CD4-positive, alpha-beta T cell treated with Interleukin-10 for 1 hour (primary cell): Measurements from ENCODE around the gene DCAF6.
"Not testable (repeated sequence)": the region's sequence is repeated elsewhere in the genome, so short reads cannot be mapped to it uniquely, and the experiment has no call there.

Source experiments
- DNase-seq: peaks from one replicate; pipeline ENCODE4 v3.0.0-alpha.2; 2020

DCAF6 gene

DNA sequence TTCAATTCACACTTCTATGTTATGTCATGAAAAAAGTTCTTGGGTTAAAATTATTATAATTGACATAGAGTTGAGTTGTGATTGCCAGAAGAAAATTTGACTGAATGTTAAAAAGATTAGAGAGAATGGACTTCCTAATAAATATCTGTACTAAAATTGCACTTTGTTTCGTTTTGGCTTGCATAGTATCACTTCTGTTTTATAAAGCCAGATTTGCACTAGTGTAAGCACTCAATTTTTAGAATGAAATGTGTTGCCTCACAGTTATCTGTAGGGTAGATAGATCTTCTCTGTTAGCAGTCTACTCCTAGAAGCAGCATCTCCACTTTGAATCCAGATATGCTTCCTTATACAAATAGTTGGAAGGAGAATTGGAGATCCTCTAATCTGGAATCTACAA is 95.5 kb downstream of the DCAF6 start:
- no peak for DNase-seq

DNA sequence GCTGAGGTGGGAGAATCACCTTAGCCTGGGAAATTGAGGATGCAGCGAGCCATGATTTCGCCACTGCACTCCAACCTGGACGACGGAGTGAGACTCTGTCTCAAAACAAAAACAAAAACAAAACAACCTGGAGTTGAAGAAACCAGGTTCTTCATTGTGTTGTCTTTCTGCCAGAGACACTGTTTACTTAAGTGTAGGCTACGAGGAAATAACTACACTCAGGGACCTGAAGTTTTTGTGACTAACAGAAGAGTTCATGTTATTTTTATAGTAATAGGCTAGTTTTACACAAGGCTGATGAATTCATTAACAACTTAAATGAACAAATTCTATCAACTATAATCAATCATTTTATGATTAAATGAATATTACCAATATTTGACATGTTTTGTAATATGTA is 98.9 kb downstream of the DCAF6 start:
- DNase-seq, result no peak

DNA sequence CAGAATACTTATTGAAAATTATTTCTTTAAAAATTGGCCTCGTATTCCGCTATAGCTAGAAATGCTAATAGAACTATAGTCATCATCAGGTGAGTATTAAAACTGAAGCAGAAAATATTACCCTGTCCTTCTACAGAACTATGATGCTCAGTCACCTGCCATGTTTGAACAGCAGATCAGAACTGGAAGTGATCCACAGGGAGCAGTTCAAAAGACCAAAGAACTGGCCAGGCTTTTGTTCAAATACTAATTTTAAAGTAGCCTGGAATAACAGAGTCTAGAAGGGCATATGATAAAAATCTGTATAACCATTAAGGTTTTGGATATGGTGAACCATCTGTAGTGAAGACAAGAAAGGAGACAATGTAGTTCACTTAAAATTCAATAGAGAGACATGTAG is 105.9 kb downstream of the DCAF6 start:
- no peak for DNase-seq

DNA sequence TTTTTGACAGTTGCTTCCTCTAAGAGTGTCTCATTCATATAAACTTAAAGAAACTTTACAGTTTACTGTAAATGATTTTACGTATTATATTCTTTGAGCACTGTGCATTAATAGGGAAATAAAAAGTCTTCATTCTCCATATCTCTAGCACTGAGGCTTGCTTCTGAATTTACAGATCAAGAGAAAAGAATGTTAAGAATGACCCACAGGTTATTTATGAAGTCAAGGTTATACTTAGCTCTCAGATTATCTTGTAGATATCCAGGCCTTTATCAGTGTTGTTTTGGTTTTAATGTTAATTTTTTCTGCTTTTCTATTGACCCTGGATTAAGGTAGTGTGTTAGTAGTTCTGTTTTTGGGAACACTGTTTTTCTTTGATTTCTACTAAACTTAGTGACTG is 108.8 kb downstream of the DCAF6 start:
- DNase-seq, result no peak

DNA sequence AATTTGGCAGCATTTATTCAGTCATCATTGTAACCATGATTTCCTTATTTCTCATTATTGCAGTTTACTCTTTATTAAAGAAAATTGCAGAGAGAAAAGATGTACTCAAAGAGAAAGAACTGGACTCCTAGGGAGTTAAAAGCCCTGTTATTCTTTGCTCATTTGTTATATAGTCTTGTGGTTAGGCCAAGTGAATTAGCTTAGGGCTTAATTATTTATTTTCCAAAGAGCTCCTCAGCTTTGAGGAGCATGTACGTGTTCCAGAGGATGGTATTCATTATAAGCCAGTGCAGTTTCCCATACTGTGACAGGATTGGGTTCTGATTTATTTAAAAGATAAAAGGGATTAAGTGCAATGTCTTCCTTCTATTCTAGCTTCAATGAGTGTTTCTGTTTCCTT is 113.8 kb downstream of the DCAF6 start:
- no peak for DNase-seq

DNA sequence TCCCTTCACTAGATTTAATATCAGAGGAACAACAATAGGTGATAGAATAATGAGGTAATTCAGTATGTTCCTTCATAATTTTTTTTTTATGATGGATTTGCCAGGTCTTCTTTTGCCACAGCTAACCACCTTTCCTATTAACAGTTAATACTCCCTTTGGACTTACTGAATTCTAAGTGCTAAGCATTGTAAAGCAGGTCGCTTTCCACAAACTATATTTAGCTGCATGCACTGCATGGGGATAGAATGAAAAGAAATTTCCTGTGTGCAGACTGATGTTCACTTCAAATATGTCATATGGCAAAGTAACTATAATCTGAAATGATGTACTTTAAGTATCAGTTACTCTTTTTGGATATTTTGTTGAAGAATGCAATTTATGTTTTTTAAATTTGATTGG is 114.4 kb downstream of the DCAF6 start:
- DNase-seq, result no peak

DNA sequence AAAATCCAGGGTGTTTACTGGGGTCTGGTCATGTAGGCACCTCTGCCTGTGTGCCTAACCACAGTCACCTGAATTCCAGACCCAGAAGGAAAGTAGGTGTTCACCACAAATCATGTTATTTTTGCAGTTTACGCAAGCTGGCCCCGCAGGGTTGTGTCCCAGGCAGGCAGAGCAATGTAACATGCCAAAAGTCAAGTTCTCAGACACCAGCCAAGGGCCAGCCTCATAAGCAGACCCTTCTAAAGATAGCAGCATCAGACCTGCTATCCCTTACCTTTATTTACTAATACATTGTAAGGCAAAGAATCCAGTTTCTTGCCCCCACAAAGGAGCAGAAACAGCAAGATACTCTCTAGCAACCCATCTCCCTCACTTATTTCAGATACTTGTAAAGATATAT is 117.2 kb downstream of the DCAF6 start:
- no peak for DNase-seq

DNA sequence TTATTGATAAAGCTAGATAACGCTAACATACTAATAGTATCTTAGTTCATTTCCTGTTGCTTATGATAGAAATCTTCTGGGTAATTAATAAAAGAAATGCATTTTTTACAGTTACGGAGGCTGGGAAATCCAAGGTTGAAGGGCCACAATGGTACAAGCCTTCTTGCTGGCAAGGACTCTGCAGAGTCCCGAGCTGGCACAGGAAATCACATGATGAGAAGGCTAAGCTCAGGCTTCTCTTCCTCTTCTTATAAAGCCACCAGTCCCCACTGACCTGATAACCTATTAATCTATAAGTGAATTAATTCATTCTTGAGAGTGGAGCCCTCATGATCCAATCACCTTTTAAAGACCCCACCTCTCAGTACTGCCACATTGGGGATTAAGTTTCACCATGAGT is 117.6 kb downstream of the DCAF6 start:
- peak; percentile 1 for DNase-seq

DNA sequence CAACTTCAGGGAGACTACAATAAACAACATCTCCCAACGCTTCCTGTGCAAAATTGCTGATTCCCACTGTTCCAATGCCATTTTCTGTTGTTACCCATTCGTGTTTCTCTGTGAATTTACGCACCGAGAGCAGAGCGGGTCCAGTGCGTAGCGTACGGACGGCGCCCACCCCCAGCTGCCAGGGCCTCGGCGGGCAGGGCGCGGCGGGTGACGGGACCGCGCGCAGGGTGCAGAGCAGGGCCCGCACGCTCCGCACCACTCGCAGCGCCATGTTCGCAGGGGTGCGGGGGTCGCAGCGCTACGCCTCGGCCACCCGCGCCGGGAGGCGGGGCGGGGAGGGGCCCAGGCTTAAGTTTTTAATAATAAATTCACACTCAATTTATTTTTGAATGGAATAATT is 119.7 kb downstream of the DCAF6 start:
- not testable (repeated sequence) for DNase-seq

DNA sequence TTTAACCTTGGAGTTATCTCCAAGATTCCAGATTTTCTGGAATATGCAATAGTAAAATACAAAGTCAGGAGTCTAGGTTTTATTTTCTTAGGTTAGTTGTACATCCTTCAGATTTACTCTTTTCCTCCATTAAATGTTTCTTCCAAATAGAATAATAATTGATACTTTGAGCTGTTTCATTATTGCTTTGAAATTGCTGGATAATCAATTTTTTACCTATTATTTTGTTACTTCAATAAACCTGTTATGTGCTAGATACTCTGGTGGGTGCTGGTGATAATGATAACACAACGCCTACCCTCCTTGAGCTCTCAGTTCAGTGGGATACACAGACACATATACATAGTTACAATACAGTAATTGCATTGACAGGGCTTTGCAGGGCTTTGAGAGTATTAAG is 120.9 kb downstream of the DCAF6 start:
- DNase-seq, result no peak

DNA sequence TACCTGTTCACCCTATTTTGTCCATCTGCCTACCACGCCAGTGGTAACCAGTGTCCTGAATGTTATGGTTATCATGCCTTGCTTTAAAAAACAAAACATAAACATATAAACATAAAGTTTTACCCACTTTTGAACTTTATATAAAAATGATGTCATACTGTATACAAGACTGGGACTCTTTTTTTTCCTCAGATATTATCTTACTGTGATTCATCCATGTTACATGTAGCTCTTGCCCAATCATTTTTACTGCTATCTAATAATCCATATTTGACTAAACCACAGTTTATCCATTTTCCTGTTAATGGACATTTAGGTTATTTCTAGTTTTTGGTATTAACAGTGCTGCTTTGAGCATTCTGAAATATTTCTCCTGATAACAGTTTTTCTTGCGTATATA is 121.4 kb downstream of the DCAF6 start:
- DNase-seq, result no peak

DNA sequence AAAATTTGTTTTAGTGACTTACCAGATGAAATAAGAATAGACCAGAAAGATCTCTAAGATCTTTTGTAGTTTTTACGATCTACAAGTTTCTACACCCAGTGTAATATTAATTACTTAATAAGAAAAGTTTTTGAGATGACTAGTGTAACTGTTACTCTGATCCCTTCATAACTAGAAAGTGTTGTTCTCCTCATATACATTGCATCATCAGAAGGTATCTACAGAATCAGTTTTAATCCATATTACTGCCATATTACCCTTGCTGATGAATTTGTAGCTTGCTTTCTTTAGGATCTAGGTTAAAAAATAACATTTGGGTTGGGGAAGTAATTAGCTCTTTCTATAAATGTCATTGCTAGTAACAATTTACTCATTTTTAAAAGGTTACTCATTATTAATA is 127.7 kb downstream of the DCAF6 start:
- no peak for DNase-seq

DNA sequence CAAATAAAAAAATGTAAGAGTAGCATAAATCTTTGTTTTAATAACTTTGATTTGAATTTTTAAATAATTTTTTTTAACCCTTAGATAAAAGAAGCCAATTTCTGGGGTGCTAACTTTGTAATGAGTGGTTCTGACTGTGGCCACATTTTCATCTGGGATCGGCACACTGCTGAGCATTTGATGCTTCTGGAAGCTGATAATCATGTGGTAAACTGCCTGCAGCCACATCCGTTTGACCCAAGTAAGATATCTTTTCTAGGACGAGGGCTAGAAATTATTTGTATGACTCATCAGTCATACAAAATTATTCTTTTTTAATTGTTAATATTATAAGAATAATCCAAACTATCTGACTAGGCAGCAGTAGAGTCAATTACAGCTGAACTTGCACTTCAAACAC is 129.0 kb downstream of the DCAF6 start:
- no peak for DNase-seq

DNA sequence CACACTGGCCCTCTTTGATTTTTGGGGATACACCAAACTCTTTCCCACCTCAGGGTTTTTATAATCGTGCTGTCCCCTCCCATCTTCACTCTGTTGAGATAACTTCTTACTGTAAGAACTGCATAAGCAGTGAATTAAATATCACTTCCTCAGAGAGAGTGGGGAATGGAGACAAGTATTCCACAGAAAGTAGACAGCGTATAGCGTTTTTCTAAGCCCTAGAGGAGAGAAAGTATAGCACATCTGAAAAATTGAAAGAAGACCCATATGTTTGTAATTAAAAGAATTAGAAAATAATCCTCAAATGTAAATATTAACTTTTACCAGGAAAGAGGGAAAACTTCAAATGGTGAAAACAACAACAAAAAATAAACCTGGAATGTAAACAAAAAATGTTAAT is 132.9 kb downstream of the DCAF6 start:
- no peak for DNase-seq

DNA sequence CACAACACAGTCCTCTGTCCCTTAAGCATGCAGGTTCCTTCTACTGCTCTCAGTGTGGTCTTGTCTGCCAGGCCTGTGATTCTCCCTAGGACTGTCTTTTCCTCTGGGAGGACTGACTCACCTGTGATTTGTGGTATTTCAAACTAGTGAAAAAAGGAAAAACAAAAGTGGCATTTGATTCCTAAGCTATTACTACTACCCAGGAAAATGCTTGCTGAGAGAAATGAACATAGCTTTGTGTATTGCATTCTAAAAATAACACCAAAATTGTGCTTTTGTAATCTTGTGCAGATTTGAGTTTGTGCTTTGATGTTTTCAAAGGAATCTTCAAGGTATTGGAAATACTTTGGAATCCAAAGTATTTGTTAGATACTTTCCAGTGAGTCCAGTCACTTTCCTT is 143.3 kb downstream of the DCAF6 start:
- DNase-seq, result no peak

DNA sequence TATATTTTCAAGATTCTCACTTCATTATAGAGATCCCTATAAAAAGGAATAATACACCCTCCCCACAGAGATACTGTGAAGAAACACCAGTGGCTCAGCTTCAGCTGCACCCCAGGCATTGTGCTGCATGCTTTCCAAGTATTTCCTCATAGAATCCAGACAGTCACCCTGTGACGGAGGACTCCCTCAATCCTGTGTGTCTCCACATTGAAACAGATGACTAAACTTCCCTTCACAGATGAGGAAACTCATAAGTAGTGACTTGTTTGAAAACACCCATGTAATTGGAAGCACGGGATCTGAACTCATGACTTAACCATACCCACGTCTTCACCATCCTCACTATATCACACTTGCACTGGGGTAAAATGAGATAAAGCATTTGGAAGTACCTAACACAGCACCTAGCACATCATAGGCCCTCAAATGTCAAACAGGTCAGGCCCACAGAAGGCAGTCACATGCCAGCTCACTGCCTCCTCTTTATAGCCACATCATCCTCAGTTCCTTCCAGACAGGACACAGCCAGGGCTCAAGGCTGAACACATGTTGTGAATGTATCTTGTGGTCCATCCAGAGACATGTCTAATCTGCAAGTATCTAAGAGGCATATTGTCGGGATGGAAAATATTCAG is 145.0 kb downstream of the DCAF6 start:
- no peak for DNase-seq

DNA sequence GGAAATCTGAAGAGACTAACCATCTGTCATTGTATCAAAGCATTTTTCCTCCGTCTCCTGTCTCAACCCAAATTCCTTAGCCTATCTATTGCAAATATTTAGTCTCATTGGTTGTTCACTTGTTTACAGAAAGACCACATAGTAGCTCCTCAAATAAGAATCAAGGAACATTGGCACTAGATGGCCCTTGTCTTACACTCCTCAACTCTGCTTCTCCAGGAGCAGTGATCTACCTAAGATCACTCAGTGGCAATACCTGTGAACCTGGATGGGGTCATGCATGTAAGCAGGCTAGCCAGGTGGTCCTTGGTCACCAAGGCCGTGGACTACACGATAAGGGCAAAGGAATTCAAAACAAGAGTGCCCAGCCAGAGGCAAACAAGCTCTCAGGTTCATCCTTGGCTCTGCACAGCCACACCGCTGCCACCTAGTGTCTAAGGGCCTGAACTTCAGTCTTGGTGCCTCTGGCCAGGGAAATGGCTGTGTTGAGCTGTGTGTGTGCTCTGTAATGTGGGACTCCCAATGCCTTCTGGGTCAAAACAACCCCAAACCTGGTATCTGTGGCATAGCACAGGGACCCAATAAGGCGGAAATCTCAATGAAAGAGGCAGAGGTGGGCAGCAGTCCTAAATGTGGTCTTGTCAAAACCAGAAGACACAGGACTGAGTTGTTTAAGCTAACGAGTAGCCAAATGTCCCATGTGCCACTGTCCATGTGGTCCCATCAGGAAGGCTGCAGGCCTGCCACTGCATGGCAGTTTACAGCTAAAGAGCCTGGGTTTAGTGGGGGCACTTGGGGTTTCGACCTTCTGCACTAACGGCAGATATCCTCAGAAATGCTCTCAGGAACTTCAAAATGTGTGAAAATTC is 145.8 kb downstream of the DCAF6 start:
- DNase-seq, result peak; percentile 63

DNA sequence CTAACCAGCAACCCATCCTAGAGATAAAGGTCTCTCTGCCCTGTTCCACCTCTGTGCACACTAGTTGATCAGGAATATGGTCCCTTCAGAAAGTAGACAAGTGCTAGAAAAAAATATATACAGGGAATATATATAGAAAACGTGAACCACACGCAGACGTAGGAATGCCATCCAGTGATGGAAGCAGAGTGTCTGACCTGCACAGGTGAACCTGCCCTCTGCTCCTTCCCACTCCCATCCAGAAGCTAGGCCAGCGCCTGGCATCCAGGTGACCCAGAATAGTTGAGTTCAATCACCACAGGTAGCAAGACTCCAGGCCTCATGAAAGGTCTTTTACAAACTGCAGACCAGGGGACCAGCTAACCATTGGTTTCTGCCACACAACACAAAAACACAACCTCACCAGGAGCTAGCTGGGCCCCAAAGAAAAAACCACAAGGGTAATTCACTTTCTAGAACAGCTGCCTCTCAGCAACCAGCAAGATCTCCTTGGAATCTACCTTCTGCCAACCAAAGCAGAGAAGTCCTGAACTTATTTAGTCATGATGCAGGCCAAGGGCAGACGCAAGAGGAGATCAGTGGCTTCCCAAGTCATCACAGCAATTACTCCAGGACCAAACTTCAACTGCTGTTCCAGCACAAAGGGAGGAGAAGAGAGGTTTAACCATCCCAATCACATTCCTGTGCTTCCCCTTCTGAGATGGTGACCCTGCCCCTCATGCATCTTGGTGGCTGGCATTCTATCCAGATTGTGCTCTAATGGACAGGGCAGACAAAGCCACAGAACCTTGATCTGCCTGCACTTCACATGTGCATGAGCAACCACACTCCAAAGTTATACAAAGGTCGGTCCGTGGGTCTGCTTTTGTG is 147.2 kb downstream of the DCAF6 start:
- DNase-seq, result no peak

DNA sequence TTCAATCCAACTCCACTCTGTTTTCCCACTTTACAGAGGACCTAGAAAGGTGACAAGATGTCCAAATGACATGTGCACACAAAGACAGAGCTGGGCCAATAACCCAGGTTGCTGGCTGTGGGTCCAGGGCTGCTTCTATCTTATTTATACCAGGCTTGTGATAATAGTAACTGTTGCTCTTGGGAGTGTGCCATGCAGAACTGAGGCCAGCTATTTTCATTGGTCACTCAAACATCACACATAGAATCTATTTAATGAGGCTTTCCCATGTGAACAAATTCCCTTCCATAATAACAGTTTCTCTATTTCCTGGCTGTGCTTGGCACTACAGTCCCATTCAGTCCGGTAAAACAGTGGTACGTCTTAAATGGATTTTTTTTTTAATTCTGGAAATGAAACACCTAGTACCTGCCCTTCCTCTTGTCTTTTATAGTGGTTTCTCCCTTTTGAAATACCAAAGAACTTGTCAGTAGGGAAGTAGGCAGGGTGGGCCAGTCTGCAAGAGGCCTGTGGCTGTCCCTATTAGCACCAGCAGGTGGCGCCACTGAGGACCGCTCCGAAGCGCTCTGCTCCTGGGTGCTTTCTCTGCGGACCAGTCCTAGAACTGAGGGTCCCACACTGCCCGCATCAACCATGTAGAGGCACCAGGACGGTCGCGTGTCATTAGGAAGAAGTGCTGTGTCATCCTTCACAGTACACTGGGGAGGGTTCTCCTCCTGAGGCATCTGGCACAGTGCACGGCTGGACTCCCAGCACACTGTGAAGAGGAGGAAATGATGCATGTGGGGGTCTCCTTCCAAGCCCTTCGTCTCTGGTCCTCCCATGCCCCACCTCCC is 148.1 kb downstream of the DCAF6 start:
- DNase-seq, result peak; percentile 55

DNA sequence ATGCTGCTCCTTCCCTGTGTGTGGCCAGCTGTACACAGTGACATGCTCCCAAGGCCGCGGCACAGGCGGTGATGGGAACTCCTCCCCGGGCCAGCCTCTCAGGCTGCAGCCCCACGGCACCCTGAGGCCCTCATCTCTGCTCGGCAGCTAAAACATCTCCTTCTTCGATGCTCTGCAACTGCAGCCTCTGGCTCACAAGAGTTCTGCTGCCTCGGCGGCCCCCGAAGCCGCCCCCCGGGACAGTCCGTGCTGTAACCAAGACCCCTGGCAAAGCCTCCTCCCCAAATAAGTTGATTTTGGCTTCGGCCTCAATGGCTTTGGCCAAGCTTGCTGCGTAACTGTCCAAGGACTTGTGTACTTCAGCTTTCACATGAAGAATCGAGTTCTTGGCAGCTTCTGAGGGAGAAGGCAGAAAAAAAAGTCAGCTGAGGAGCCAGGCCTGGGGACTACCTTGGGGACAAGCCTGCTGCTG is 149.0 kb downstream of the DCAF6 start:
- DNase-seq, result no peak

DNA sequence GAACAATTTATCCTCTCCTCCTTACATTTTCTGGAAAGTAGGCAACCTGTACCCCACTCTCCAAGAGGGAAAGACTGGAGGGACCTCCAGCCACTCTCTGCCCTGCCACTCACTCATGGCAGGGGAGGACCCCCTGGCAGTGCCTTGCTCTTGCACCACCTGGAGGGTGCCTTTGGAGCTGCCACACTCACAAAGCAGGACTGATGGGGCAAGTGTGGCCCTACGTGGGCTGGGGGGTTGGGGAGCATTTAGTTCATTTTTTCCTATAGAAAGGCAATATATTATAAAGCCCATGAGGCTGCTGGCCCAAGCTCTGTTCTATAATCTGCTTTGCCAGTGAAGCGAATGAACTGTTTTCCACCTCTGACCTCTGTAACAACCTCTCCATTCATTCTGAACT is 150.0 kb downstream of the DCAF6 start:
- DNase-seq, result no peak

DNA sequence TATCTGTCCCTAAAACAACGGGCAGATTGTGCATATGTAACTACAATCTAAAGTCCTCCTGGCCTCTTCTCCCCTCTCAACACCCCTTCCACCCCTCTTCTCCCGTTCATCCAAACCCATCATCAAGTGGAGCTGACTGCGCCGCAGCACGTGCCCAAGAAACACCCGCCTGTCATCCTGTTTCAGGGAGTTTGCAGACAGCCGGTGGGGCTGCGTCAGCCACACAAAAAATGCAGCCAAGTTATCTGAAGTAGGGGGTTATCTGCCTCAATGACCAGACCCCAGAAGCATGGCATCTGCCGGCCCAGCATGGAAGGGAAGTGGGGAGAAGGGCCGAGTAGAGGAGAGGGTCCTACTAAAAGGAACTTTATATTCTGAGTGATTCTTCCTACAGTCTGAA is 151.2 kb downstream of the DCAF6 start:
- DNase-seq, result no peak
